H7 (cell line): Measurements from ENCODE around the gene IFT25. TPM values are rescaled to one million over a fixed set of nuclear protein-coding genes. Genes with fewer than 3 reads are reported as not detected.
A peak's percentile ranks its signal among the peaks of the same experiment; 100 is the strongest.
"Not testable (repeated sequence)": the region's sequence is repeated elsewhere in the genome, so short reads cannot be mapped to it uniquely, and the experiment has no call there.

Experiments
- DNase-seq: peaks from one replicate; pipeline ENCODE4 v3.0.0; 2012
- H3K27me3 ChIP-seq: 2 replicates; pipeline ENCODE4 v1.6.0; 2011; ENCODE audit warnings: mild to moderate bottlenecking, low read length; ENCODE audit not compliant: control insufficient read depth, insufficient read depth
- H3K36me3 ChIP-seq: replicated peaks from 2 replicates; pipeline ENCODE4 v1.5.1; 2011; ENCODE audit warnings: low read length; ENCODE audit not compliant: control insufficient read depth, insufficient read depth
- H3K4me3 ChIP-seq: 2 replicates; pipeline ENCODE4 v1.5.1; 2011; ENCODE audit warnings: low read depth, mild to moderate bottlenecking, control low read depth, low read length, moderate library complexity; ENCODE audit not compliant: insufficient read depth
- total RNA-seq: library from RNA; depleted of rRNA; stranded (reverse); fragments of >200 nt; shearing (Covaris generic); gene quantifications from 2 replicates; pipeline ENCODE4 v1.2.3, GENCODE V29; 2014; rRNA removed

Gene IFT25
- total RNA-seq, 1 experiment from 2014 or later, result 25.7 TPM

- no peak overlapping the region for H3K4me3 ChIP-seq
- H3K36me3 ChIP-seq, result no peaks in the 10 kb centered on the region
- peaks cover 3% of the 10 kb centered on the region for H3K27me3 ChIP-seq
- no peak for DNase-seq
These were observed 52.6 kb downstream of the IFT25 start for GRCh38 chr1:53892911-53893310.

- Histone ChIP-seq H3K4me3 (no peak overlapping the region), H3K27me3 (peaks cover 3% of the 10 kb centered on the region), H3K36me3 (no peaks in the 10 kb centered on the region)
- DNase-seq, result no peak
These were observed 53.8 kb downstream of the IFT25 start for GRCh38 chr1:53891678-53892077.

GRCh38 chr1:53891018-53891417, 54.5 kb downstream of the IFT25 start:
- H3K27me3 ChIP-seq, result peaks cover 3% of the 10 kb centered on the region
- H3K36me3 ChIP-seq, result no peaks in the 10 kb centered on the region
- DNase-seq, result no peak
- no peak overlapping the region for H3K4me3 ChIP-seq

GRCh38 chr1:53890522-53890941, 55.0 kb downstream of the IFT25 start:
- no peaks in the 10 kb centered on the region for H3K36me3 ChIP-seq
- H3K4me3 ChIP-seq, result no peak overlapping the region
- H3K27me3 ChIP-seq, result peaks cover 3% of the 10 kb centered on the region
- no peak for DNase-seq

GRCh38 chr1:53889304-53890298, 55.9 kb downstream of the IFT25 start, which contains the start of gene YIPF1:
Gene YIPF1, minus strand, starts transcription at chr1:53889797. Its CDS starts 860 bp downstream, at chr1:53888937.
- Histone ChIP-seq H3K27me3 (peaks cover 3% of the 10 kb centered on the region), H3K36me3 (no peaks in the 10 kb centered on the region), H3K4me3 (peak within 1 kb of the TSS; percentile 99)
- DNase-seq, result peak; percentile 95

GRCh38 chr1:53888681-53889080, 56.8 kb downstream of the IFT25 start:
- no peak overlapping the region for H3K4me3 ChIP-seq

GRCh38 chr1:53883600-53883999, 61.9 kb downstream of the IFT25 start:
- H3K4me3 ChIP-seq, H3K36me3 ChIP-seq, H3K27me3 ChIP-seq, DNase-seq: not testable (repeated sequence)

More at GRCh38 chr1:53888681-53889080, 56.8 kb downstream of the IFT25 start:
- peaks cover 3% of the 10 kb centered on the region for H3K27me3 ChIP-seq
- DNase-seq, result no peak
- no peaks in the 10 kb centered on the region for H3K36me3 ChIP-seq

- DNase-seq, H3K27me3 ChIP-seq, H3K36me3 ChIP-seq, H3K4me3 ChIP-seq: not testable (repeated sequence)
These were observed 63.6 kb downstream of the IFT25 start for GRCh38 chr1:53881853-53882252.

- peaks cover 2% of the 10 kb centered on the region for H3K36me3 ChIP-seq
- DNase-seq, result peak; percentile 45
- no peaks in the 10 kb centered on the region for H3K27me3 ChIP-seq
These were observed 66.9 kb downstream of the IFT25 start for GRCh38 chr1:53878492-53879105.

GRCh38 chr1:53875150-53875549, 70.3 kb downstream of the IFT25 start:
- H3K4me3 ChIP-seq, H3K27me3 ChIP-seq, DNase-seq, H3K36me3 ChIP-seq: not testable (repeated sequence)

More at GRCh38 chr1:53878492-53879105, 66.9 kb downstream of the IFT25 start:
- no peak overlapping the region for H3K4me3 ChIP-seq

- peaks cover 4% of the 10 kb centered on the region for H3K36me3 ChIP-seq
- H3K4me3 ChIP-seq, result no peak overlapping the region
- no peak for DNase-seq
- H3K27me3 ChIP-seq, result no peaks in the 10 kb centered on the region
These were observed 73.6 kb downstream of the IFT25 start for GRCh38 chr1:53871773-53872484.

Other genes with a start within 250 kb of the IFT25 start
- 0.04 and 0.42 TPM in 2 replicates for gene GLIS1, start 206.5 kb downstream of the IFT25 start, total RNA-seq
- 92.6 and 110 TPM in 2 replicates for gene NDC1, start 107.4 kb downstream of the IFT25 start, total RNA-seq
- gene YIPF1, start 55.9 kb downstream of the IFT25 start, total RNA-seq, result 26.9 and 29.3 TPM in 2 replicates
- gene DIO1, start 51.5 kb downstream of the IFT25 start, total RNA-seq, result 0.41 TPM in 1 of 2 replicates, not detected in the other
- 77.2 and 80.9 TPM in 2 replicates for gene LRRC42, start 651 bp upstream of the IFT25 start, total RNA-seq
- not detected in 2 replicates for gene LDLRAD1, start 72.5 kb upstream of the IFT25 start, total RNA-seq
- 127 and 136 TPM in 2 replicates for gene TMEM59, start 107.5 kb upstream of the IFT25 start, total RNA-seq
- gene TCEANC2, start 107.9 kb upstream of the IFT25 start, total RNA-seq, result 4.3 and 6.4 TPM in 2 replicates
- not detected in 2 replicates for gene CDCP2, start 207.3 kb upstream of the IFT25 start, total RNA-seq